Heart left ventricle (tissue), 13 donors: ENCODE results near the gene CRYGN.

Experiments used
- CTCF ChIP-seq, 12 donors: fragments of 200-600 bp; sonication (generic) in 4 of 12; IDR thresholded peaks; one replicate each; pipeline versions ENCODE4 v1.5.0 to v1.8.0; 2018 to 2022; ENCODE audit warnings: antibody characterized with exemption in 12 of 12, mild to moderate bottlenecking in 5 of 12
- POLR2A ChIP-seq, 2 donors: fragments of 450-650 bp; IDR thresholded peaks; one replicate each; pipeline ENCODE4 v1.6.1; 2017; ENCODE audit warnings: antibody characterized with exemption in 2 of 2, mild to moderate bottlenecking in 2 of 2, moderate library complexity in 2 of 2
- donor health status: ischemic (EF 13 %, LVEDD 7.1; RV severe dilation, severe dysfunction).
- donor health status: DM: no; HTN: yes; CAD: no.
- donor health status: DM: no; HTN: no; CAD: no.
- donor health status: ischemic (EF 25% LVEDD 6.9; RV normal size, moderate dysfunction).
- donor health status: ischemic (EF 25% LVEDD 5.7; RV mildly dilated, moderate dysfunction).
- donor health status: ischemic (EF 35%, LVEDD 5.7; RV mildly dilated, moderate dysfunction).
- donor health status: nonischemic (EF 11% LVEDD 7.7; RV severe dilation, severe dysfunction).
- donor health status: DM: yes; HTN: yes; CAD: no.
- donor health status: PGD.
- donor health status: ischemic (EF 29% LVEDD 5.4; RV normal size, mild dysfunction).
- donor health status: nonischemic (EF 23%, LVEDD 6.1; RV moderate dilation, normal function).

- no peak for TF ChIP-seq POLR2A (IDR thresholded peaks at IDR 0.05)
- no peak for TF ChIP-seq CTCF (IDR thresholded peaks at IDR 0.05)
Observed at GRCh38 chr7:151487228-151487627, 47.3 kb upstream of the CRYGN start.
